ENCODE data around the gene PSKH1.

PSKH1 gene

GRCh38 chr16:67941469-67942199, 48.6 kb downstream of the PSKH1 start:
- no peak for DNase-seq (ENCODE audit: low spot score)

DNA sequence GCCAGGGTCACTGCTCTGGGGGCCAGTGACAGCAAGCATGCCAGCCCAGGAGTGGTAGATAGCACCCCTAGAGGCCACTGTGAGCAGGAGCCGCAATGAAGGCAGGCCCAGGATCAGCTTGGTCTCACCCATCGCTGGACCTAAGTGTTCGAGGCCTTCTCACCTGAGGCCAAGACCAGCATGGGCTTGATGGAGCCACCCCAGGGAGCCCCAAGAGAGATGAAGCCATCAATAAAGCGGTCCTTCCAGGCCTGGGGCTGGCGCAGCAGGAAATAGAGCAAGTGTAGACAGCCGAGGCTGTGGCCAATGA, 49.1 kb downstream of the PSKH1 start:
- peak; percentile 36 for DNase-seq (ENCODE audit: low spot score)

GRCh38 chr16:67942510-67943255, 49.6 kb downstream of the PSKH1 start:
- DNase-seq (ENCODE audit: low spot score), result no peak

- no peak for DNase-seq (ENCODE audit: low spot score)
These were observed 50.2 kb downstream of the PSKH1 start for GRCh38 chr16:67943256-67943618.

GRCh38 chr16:67943619-67944504, 50.8 kb downstream of the PSKH1 start, which contains the start of gene LCAT:
Gene LCAT, minus strand, starts transcription at chr16:67944120. Its CDS starts 19 bp downstream, at chr16:67944101.
- DNase-seq (ENCODE audit: low spot score), result no peak

- DNase-seq (ENCODE audit: low spot score), result no peak
These were observed 51.8 kb downstream of the PSKH1 start for GRCh38 chr16:67944690-67945391.

DNA sequence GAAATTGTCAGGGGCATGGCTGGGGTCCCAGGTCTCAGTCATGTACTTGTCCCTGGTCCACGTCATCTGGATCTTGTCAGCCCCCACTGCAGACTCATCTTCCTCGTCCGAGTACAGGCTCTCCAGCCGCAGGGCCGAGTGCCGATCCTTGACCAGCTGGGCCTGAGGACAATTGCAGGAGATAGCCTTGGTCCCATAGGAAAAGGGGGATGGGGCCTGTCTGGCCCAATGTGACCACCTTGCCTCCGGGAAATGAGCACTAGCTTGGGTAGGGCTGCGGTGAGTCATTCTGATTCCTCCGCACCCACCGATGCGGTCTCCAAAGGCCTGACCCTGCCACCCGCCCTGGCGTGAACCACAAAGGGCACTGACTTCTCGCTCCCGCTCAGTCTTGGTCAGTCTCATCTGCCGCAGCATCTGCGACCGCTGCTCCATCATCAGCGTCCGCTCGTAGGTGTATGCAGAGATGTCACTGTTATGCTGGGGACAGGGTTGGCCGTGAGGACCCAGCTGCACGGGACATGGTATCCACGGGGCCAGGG, 52.4 kb downstream of the PSKH1 start:
- DNase-seq (ENCODE audit: low spot score), result no peak

- DNase-seq (ENCODE audit: low spot score), result no peak
These were observed 53.1 kb downstream of the PSKH1 start for GRCh38 chr16:67946128-67946569.

DNA sequence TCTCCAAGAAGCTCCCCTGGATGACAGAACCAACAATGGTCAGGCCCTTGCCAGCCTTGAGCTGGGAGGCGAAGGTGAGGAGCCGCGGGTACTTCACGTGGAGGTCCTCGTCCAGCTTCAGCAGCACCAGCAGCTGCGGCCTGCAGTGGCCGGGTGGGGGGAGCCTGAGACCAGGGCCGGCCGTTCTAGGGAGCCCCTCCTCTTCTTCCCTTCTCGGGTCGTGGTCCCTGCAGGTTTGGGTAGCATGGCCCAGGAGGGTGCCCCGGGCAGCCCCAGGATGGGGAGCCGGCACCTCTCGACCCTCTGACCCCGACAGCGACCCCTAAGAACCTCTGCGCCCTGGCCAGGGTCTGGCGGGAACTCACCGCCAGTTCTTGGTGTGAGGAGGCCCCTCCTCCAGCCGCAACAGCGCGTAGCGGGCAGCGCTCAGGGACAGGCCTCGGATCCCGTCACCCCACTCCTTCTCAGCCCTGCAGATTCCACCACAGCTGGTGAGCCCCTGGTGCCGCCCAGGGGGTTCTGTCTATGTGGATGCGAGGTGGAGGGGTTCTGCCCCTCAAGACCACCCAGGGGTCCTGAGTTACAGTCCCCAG, 54.0 kb downstream of the PSKH1 start:
- DNase-seq (ENCODE audit: low spot score), result no peak

- no peak for DNase-seq (ENCODE audit: low spot score)
These were observed 55.0 kb downstream of the PSKH1 start for GRCh38 chr16:67948015-67948414.

GRCh38 chr16:67949645-67950044, 56.6 kb downstream of the PSKH1 start:
- no peak for DNase-seq (ENCODE audit: low spot score)

DNA sequence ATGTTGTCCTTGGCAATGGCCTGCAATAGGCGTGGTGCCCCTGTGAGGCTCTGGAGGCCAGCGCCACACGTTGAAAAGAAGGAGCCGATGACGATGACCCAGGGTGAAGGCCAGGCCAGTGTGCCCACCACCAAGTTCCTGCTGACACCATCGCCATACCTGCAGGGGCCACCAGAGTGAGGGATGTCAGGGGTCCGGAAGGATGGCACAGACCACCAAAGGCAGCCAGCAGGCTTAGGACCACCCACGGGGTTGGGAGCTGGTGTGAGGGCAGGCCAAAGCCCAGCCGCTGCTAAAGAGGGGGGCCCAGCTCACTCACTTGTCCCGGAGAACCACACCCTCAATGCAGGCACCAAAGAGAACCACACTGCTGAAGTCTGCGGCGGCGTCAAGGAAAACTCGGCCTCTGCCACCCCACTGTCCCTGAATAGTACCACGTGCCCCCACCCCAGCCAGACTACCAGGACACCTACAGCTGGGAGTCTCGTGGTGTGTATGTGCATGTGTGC, 57.3 kb downstream of the PSKH1 start:
- DNase-seq (ENCODE audit: low spot score), result no peak

DNA sequence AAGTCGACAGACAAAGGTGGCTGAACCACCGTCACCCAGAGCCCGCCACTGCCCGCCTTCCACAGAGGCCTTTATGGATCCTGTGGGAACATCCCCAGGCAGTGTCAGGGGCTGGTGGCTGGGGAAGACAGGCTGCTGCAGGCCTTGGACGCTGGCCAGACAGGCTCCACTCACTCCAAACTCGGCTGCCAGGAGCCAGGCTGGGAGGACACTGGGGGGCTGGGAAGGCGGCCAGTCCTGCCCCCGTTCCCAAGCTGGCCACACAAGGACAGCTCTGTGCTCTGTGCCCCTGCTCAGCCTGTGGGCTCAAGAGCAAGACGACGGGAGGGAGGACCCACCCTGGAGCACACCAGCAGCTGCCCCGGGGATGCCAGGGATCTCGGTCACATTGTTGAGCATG, 58.4 kb downstream of the PSKH1 start:
- DNase-seq (ENCODE audit: low spot score), result no peak

DNA sequence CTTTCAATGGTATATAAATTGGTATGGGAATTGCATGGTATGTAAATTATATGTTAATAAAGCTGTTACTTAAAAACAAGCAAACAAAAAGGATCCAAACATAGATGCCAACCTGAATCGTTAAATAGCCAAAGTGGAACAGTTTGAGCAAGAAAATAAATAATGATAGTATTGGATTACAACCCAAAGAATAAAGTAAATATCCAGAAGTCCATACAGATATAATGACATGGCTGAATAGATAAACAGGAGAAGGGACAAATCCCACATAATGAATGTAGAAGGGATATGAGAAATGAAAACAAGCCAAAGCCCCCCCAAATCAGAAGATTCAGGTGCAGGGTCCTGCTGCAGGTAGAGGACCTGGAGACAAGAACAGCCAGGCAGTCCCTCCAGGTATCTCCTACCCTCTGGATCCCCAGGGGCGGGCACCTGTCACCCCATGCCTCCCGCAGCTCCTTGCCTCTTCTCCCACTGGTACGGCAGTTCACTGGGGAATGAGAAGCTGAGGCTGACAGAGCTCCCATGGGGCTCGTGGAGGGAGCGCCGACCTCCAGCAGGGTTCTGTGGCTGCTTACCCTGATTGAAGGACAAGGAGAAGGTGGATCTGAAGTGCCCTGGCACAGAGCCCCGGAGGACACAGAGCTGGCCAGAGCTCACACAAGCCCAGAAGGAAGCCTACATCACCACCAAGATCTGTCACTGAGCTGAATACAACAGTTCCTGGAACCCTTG, 60.8 kb downstream of the PSKH1 start:
- no peak for DNase-seq (ENCODE audit: low spot score)

- no peak for DNase-seq (ENCODE audit: low spot score)
These were observed 61.6 kb downstream of the PSKH1 start for GRCh38 chr16:67954421-67955196.

DNA sequence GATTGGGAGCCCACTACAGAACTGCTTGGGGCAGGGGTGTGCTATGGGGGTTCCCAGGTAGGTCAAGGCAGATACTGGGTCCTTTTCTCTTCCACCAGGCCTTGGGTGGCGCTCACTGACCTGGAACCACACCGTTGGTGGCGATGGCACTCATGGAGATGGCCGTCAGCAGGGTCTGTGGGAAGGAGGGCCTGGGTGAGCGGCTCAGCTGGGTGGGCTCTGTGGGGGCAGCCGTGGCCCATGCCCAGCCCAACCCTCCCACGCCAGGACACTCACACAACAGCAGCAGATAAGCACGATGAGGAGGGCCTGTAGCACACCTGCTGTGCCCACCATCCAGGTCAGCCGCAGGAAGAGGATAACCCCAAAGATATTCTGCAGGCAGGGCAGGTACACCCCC, 64.6 kb downstream of the PSKH1 start:
- no peak for DNase-seq (ENCODE audit: low spot score)

- DNase-seq (ENCODE audit: low spot score), result no peak
These were observed 66.7 kb downstream of the PSKH1 start for GRCh38 chr16:67959536-67960329.

DNA sequence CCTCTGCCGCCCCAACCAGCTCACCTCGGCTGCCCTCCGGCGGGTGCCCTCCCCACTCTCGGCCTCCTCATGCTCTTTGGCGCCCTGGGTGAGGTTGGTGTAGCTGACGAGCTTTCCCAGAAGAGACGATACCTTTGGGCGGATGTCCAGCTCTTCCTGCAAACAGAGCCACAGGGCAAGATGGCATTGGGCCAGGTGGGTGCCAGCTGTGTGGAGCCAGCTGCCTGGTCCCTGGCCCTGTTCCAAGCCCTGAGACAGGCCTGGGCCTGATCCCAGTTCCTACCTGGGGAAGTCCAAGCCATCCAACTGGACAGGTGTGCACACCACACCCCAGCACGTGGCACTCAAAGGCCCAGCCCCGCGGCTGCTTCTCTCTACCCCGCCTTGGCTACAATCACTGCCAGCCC, 68.5 kb downstream of the PSKH1 start:
- DNase-seq (ENCODE audit: low spot score), result no peak

- DNase-seq (ENCODE audit: low spot score), result no peak
These were observed 69.1 kb downstream of the PSKH1 start for GRCh38 chr16:67962135-67962534.
